GM12878 (cell line): Measurements from ENCODE around the gene NFE2L2. TPM values are rescaled to one million over a fixed set of nuclear protein-coding genes. Genes with fewer than 3 reads are reported as not detected.
A peak's percentile ranks its signal among the peaks of the same experiment; 100 is the strongest.

Experiments
- ATF7 ChIP-seq: fragments of 450-650 bp; IDR thresholded peaks from 2 replicates; pipeline ENCODE4 v1.6.1; 2016; ENCODE audit warnings: low read depth, mild to moderate bottlenecking
- BRCA1 ChIP-seq: IDR thresholded peaks from 2 replicates; pipeline ENCODE4 v1.6.1; 2011; ENCODE audit warnings: low read depth, low read length, improper control_type of control experiment
- ETV6 ChIP-seq, 2 experiments: fragments of 450-650 bp in 1 of 2; IDR thresholded peaks in 1 of 2; conservative IDR thresholded peaks in 1 of 2; 2 replicates each; pipeline ENCODE4 v1.6.1; 2014; ENCODE audit warnings: antibody characterized with exemption in 1 of 2, borderline replicate concordance in 1 of 2, low read depth in 1 of 2, mild to moderate bottlenecking in 1 of 2, moderate library complexity in 1 of 2
- FOXK2 ChIP-seq: fragments of 450-650 bp; IDR thresholded peaks from 2 replicates; pipeline ENCODE4 v1.6.1; 2017; ENCODE audit warnings: mild to moderate bottlenecking, moderate library complexity
- GABPA ChIP-seq: IDR thresholded peaks from 2 replicates; pipeline ENCODE4 v1.6.1; 2014; ENCODE audit warnings: antibody characterized with exemption, low read depth, mild to moderate bottlenecking, inconsistent platforms
- HDAC2 ChIP-seq: fragments of 200-600 bp; sonication (generic); IDR thresholded peaks from 2 replicates; pipeline ENCODE4 v1.6.1; 2017
- MYB ChIP-seq: fragments of 150-350 bp; IDR thresholded peaks from 2 replicates; pipeline ENCODE4 v1.6.1; 2014; ENCODE audit warnings: mild to moderate bottlenecking, low read depth, low read length, borderline replicate concordance
- NKRF ChIP-seq: fragments of 450-650 bp; conservative IDR thresholded peaks from 2 replicates; pipeline ENCODE4 v1.6.1; 2017; ENCODE audit warnings: mild to moderate bottlenecking, moderate library complexity
- PAX5 ChIP-seq: IDR thresholded peaks from 2 replicates; pipeline ENCODE4 v1.6.1; 2011; ENCODE audit warnings: low read depth, low read length, borderline replicate concordance
- PKNOX1 ChIP-seq: fragments of 450-650 bp; IDR thresholded peaks from 2 replicates; pipeline ENCODE4 v1.6.1; 2016; ENCODE audit warnings: mild to moderate bottlenecking
- RELA ChIP-seq: fragments of 450-650 bp; IDR thresholded peaks from 2 replicates; pipeline ENCODE4 v1.8.0; 2014; ENCODE audit warnings: borderline replicate concordance; ENCODE audit not compliant: partially characterized antibody
- RUNX3 ChIP-seq: IDR thresholded peaks from 2 replicates; pipeline ENCODE4 v1.6.1; 2012; ENCODE audit warnings: low read length, inconsistent platforms
- STAT1 ChIP-seq: fragments of 450-650 bp; conservative IDR thresholded peaks from 2 replicates; pipeline ENCODE4 v1.6.1; 2014; ENCODE audit warnings: antibody characterized with exemption, mild to moderate bottlenecking
- WRNIP1 ChIP-seq: IDR thresholded peaks from 2 replicates; pipeline ENCODE4 v1.6.1; 2011; ENCODE audit warnings: low read depth, low read length, improper control_type of control experiment, borderline replicate concordance
- YY1 ChIP-seq: IDR thresholded peaks from 2 replicates; pipeline ENCODE4 v1.6.1; 2011; ENCODE audit warnings: low read depth, mild to moderate bottlenecking, low read length
- ZBTB40 ChIP-seq: fragments of 450-650 bp; IDR thresholded peaks from 2 replicates; pipeline ENCODE4 v1.6.1; 2016; ENCODE audit warnings: mild to moderate bottlenecking, moderate library complexity, borderline replicate concordance
- ZNF592 ChIP-seq: fragments of 450-650 bp; IDR thresholded peaks from 2 replicates; pipeline ENCODE4 v1.6.1; 2017; ENCODE audit warnings: mild to moderate bottlenecking, moderate library complexity
- ZSCAN29 ChIP-seq: fragments of 450-650 bp; IDR thresholded peaks from 2 replicates; pipeline ENCODE4 v1.6.1; 2017; ENCODE audit warnings: mild to moderate bottlenecking, moderate library complexity
- polyA plus RNA-seq, 11 experiments: library from polyadenylated mRNA; depleted of rRNA in 4 of 11; unstranded in 6 of 11; stranded (reverse) in 5 of 11; fragments of >200 nt; fragmentation: Nextera tagmentation in 4 of 11; fragmentation: Illumina TruSeq in 1 of 11; extraction: Ambion mirVana in 4 of 11; extraction: Trizol in 1 of 11; gene quantifications; 1 replicate in 1 of 11; 2 replicates in 10 of 11; pipeline versions ENCODE4 v1.2.1 to v1.2.3, GENCODE V29; 2011 to 2016; ENCODE audit warnings: inconsistent platforms in 2 of 11, missing spikeins in 2 of 11, low read depth in 1 of 11
- total RNA-seq, 4 experiments: library from RNA; depleted of rRNA in 3 of 4; stranded (reverse); fragments of >200 nt in 3 of 4; fragmentation: Illumina TruSeq in 1 of 4; extraction: Trizol in 1 of 4; gene quantifications; 2 replicates each; pipeline versions ENCODE4 v1.2.1 to v1.2.3, GENCODE V29; 2013 to 2021

NFE2L2 gene
- total and polyA plus RNA-seq, 10 of the 15 experiments (the other 5 are each of a cell fraction or from before 2014, with no cell fraction given) = 18.4 to 69.8 (median 37.1) TPM

- TF ChIP-seq ZBTB40 (0 out of 2 replicates have a peak, but pooled peaks have one; percentile 13), ZSCAN29 (no peak), ZNF592 (0 out of 2 replicates have a peak, but pooled peaks have one; percentile 43), FOXK2 (no peak), HDAC2 (no peak), RUNX3 (peak; percentile 71), PKNOX1 (no peak), ATF7 (peak; percentile 82), RELA (peak; percentile 98), ETV6 (conservative IDR thresholded peaks at IDR 0.05 in 1 of 2, IDR thresholded peaks at IDR 0.05 in 1 of 2; ENCODE audit: borderline replicate concordance in 1 of 2, low read depth in 1 of 2) (no peak; a peak in 1 of 4 replicates), MYB (no peak), PAX5 (peak; percentile 60; the same call in 1 of the 2 replicates), STAT1 (no peak), WRNIP1 (no peak), GABPA (no peak), NKRF (peak; percentile 15; the same call in 1 of the 2 replicates), BRCA1 (no peak), YY1 (no peak)
These were observed at the start of gene NFE2L2 (continued) for GRCh38 chr2:177264693-177265587.
